ENCODE results near the gene STK26.
"Not testable (repeated sequence)": the region's sequence is repeated elsewhere in the genome, so short reads cannot be mapped to it uniquely, and the experiment has no call there.

Gene STK26

GRCh38 chrX:132037479-132037993, 14.4 kb downstream of the STK26 start:
- no peak for DNase-seq (ENCODE audit: low read depth)

DNA sequence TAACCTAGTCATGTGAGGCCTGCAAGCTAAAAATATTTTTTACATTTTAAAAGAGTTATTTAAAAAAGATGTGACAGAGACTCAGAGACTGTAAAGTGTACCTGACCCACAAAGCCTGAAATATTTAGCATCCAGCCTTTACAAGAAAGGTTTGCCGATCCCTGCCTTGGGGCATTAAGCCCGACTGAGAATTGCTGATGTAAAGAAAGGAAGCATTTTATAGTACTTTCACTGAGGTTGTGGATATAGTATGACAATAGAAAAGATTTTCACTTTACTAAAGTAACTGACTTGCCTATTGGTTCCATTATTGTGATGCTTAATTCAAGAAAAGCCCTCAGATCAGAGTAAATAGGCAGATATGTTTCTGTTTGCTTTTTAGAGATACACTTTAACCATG, 17.0 kb downstream of the STK26 start:
- no peak for DNase-seq (ENCODE audit: low read depth)

- DNase-seq (ENCODE audit: low read depth) = no peak
Observed at GRCh38 chrX:132041015-132041414, 17.9 kb downstream of the STK26 start.

- no peak for DNase-seq (ENCODE audit: low read depth)
Observed at GRCh38 chrX:132043977-132044376, 20.9 kb downstream of the STK26 start.

DNA sequence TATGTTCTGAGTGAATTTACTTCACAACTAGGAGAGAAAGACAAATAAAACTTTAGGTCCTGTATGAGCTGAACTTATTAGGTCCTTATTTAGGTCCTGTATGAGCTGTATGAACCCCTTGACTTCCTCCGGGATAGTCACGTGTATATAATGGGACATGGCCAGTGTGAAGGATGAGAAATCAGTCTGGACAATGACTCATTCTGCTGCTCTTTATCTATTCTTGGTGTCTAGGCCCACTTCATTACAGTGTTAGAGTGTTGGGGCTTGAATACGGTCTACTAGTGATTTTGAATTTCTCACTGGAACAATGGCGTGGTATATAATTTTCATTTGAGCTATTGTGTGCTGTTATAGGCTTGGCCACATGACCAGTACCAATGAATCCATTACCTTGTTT, 21.9 kb downstream of the STK26 start:
- DNase-seq (ENCODE audit: low read depth) = no peak

GRCh38 chrX:132045456-132045855, 22.4 kb downstream of the STK26 start:
- no peak for DNase-seq (ENCODE audit: low read depth)

GRCh38 chrX:132046533-132046932, 23.4 kb downstream of the STK26 start:
- DNase-seq (ENCODE audit: low read depth) = no peak

DNA sequence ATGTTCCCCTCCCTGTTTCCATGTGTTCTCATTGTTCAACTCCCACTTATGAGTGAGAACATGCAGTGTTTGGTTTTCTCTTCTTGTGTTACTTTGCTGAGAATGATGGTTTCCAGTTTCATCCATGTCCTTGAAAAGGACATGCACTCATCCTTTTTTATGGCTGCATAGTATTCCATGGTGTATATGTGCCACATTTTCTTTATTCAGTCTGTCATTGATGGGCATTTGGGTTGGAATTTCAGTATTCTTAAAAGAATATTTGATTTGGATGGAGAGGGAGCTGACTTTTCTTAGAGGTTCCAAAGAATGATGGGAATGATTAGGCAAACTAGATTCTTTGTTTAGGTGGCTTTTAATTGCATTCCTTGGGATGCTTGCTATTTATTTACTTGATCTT, 28.7 kb downstream of the STK26 start:
- not testable (repeated sequence) for DNase-seq (ENCODE audit: low read depth)

DNA sequence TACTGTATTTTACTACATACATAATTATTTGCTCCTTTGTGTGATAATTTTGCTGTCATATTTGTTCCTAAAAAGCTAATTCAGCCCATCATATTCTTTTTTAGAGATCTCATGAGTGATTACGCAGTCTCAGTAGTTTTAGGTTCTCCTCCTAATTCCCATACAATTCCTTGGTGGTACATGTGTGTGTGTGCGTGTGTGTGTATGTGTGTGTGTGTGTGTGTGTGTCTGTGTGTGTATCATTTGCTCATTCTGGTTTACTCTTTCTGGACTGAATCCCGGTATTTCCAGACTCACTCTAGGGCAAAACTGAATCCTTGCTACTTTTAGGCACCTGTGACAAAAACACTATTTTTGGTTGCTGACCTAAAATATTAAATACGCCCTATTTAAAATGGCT, 34.9 kb downstream of the STK26 start:
- DNase-seq (ENCODE audit: low read depth) = no peak

- DNase-seq (ENCODE audit: low read depth) = no peak
Observed at GRCh38 chrX:132058975-132059374, 35.9 kb downstream of the STK26 start.

- no peak for DNase-seq (ENCODE audit: low read depth)
Observed at GRCh38 chrX:132059973-132060540, 37.0 kb downstream of the STK26 start.

- no peak for DNase-seq (ENCODE audit: low read depth)
Observed at GRCh38 chrX:132063334-132063733, 40.2 kb downstream of the STK26 start.

GRCh38 chrX:132063862-132064261, 40.8 kb downstream of the STK26 start:
- DNase-seq (ENCODE audit: low read depth) = no peak

DNA sequence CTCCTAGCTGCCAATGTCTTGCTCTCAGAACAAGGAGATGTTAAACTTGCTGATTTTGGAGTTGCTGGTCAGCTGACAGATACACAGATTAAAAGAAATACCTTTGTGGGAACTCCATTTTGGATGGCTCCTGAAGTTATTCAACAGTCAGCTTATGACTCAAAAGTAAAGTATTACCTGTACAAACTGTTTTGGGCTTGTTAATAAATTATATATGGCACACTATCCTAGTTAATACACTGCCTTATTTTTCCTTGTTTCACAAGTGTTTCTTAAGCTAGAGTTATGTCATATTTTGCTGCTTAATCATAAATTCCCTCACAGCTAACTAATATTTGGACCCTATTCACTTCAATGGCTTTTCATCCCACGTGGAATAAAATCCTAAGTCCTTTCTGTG, 45.3 kb downstream of the STK26 start:
- no peak for DNase-seq (ENCODE audit: low read depth)

DNA sequence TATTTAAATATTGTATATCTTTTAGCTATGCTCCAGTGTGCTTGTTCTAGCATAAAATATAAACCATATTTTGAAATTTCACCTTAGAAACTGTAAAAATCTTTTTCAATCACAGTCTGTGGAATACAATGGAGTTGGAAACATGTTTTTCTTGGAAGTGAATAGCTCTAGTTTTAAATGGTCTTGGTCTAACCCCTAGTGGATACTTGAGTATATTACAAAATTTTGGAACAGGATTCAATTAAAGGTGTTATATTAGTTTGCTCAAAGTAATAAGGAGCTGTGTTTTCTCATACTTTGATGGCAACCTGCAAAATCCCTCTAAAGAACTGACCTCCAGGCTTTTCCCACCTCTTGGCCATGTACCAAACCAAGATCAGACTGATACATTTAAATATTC, 48.2 kb downstream of the STK26 start:
- no peak for DNase-seq (ENCODE audit: low read depth)

DNA sequence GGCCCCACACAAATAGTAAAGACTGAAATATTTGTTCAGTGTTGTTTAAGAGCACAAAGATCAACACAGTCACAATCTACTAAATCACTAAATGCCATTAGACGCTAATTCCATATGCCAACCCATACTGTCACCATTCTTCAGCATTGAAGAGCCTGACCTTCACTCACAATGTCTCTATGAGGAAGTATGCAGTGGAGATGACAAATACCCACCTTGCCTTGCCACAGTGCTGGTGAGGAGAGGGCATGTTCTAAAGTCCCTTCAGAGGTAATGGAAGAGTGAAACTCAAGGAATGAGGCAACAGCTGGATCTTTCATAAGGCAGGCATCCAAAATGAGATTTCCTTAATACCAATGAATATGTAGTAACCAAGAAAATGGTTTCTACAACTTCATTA, 54.3 kb downstream of the STK26 start:
- DNase-seq (ENCODE audit: low read depth) = no peak

- DNase-seq (ENCODE audit: low read depth) = no peak
Observed at GRCh38 chrX:132077912-132078311, 54.8 kb downstream of the STK26 start.

DNA sequence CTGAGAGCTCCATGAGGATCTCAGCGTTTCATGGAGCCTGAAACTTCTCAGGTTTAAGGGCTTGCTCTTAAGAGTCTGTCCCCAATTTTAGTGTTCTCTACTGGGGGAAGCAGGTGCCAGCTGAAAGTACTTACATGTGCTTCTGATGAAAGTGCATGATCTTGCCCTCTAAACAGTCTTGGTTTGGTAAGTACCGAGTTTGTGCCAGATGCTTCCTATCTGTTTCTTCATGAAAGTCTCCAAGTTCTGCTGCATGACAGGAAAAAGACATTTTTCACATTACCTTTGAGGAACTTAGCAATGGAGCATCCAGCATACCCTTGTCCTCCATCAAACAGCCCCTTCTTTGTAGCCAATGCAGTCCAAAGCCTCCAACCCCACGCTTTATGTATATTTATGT, 62.7 kb downstream of the STK26 start:
- DNase-seq (ENCODE audit: low read depth) = no peak

GRCh38 chrX:132086672-132087071, 63.6 kb downstream of the STK26 start:
- DNase-seq (ENCODE audit: low read depth) = no peak

DNA sequence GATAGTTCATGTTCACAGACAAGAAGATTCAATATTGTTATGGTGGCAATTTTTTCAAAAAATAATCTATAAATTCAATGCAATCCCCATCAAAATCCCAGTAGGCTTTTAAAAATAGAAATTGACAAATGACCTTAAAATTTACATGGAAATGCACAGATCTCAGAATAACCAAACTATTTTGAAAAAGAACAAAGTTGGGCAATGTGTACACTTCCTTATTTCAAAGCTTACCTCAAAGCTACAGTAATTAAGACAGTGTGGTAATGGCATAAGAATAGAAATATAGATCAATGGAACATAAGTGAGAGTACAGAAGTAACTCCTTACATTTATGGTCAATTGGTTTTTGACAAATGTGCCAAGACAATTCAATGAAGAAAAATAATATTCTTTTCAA, 65.8 kb downstream of the STK26 start:
- DNase-seq (ENCODE audit: low read depth) = no peak

DNA sequence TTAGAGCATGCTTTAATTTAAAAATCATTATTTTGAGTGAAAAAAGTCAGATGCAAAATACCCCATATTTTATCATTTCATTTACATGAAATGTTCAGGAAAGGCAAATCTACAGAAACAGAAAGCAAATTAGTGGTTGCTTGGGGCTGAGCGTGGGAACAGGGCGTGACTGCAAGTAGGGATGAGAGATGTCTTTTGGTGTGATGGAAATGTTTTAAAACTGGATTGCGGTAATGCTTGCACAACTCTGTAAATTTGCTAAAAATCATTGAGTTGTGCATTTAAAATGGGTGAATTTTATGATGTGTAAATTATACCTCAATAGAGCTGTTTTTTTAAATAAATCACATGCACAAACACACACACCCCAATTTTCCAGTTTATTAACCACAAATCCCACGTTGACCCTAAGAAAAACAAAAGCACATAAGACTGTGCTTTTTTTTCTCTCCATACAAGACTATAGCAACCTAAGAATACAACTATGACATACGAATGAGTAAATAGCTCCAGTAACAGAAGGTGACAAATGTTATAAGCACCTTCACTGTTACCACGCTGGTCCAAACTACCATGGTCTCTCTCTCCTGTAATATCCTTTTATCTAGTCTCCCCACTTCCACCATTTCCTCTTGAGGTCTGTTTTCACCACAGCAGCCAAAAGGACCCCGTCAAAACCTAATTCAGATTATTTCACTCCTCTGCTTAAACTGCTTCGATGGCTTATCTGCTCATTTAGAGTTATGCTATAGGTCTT, 67.5 kb downstream of the STK26 start:
- no peak for DNase-seq (ENCODE audit: low read depth)

- peak; percentile 13 for DNase-seq (ENCODE audit: low read depth)
Observed at GRCh38 chrX:132092439-132093065, 69.5 kb downstream of the STK26 start.

DNA sequence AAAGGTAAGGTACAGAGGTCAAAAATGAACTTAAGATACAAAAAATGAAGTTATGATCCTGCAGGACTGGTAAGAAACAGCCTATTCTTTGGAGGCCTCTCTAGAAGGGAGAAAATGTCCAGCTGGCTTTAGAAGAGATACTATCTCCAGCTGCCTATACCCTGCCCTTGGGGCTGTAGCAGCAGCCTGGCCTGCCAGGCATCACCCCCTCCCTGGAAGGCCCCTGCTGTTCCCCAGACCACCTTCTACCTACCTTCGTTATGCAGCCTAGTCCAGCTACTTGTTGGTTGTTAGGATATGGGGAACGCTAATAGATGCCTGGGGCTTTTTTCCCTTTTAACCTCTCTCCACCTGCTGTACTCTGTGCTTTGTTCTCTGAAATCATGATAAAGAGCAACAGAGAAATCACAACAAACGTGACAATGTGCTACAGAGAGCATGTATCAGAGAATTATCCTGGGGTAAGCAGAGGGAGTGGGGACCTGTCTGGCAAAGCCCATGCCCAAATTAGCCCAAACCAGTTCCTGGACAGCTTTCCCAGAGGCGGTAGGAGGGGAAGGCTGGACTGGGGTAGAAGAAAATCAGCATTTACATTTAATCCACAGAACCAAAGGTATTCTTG, 70.2 kb downstream of the STK26 start:
- no peak for DNase-seq (ENCODE audit: low read depth)

Measured in stimulated activated CD4-positive, alpha-beta T cell treated with anti-CD3 and anti-CD28 coated beads, Interleukin-2, amount 100 ng/mL, for 4 hours (primary cell).